Hematopoietic multipotent progenitor cell treated with erythropoietin and hydrocortisone succinate and interleukin-3 and kit ligand, for 8 days (in vitro differentiated cells): ENCODE data around the gene BCL2L13.

Source experiments
- DNase-seq: peaks from one replicate; pipeline ENCODE4 v3.0.0-alpha.2; 2015

BCL2L13 gene

GRCh38 chr22:17767233-17768065 is 128.9 kb downstream of the BCL2L13 start:
- DNase-seq: no peak

- no peak for DNase-seq
Observed at GRCh38 chr22:17769013-17769715, 130.6 kb downstream of the BCL2L13 start.

DNA sequence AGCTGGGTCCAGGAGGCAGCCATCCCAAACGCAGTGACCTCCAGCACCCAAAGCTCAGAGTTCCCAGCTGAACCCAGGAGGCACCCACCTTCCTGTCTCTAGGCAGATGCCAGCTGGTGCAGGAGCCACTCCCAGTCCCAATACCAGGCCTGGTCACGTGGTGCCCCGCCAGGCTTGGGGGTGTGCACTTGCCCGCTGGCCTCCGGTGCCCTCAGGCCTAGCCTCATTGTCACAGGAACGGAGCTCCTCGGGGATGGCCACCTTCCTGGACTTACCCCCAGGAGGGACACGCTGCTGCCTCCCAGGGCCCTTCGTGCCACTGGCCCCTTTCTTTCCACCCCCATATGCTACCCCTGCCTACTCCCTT is 131.1 kb downstream of the BCL2L13 start:
- no peak for DNase-seq

- DNase-seq: no peak
Observed at GRCh38 chr22:17770180-17771077, 131.9 kb downstream of the BCL2L13 start.

DNA sequence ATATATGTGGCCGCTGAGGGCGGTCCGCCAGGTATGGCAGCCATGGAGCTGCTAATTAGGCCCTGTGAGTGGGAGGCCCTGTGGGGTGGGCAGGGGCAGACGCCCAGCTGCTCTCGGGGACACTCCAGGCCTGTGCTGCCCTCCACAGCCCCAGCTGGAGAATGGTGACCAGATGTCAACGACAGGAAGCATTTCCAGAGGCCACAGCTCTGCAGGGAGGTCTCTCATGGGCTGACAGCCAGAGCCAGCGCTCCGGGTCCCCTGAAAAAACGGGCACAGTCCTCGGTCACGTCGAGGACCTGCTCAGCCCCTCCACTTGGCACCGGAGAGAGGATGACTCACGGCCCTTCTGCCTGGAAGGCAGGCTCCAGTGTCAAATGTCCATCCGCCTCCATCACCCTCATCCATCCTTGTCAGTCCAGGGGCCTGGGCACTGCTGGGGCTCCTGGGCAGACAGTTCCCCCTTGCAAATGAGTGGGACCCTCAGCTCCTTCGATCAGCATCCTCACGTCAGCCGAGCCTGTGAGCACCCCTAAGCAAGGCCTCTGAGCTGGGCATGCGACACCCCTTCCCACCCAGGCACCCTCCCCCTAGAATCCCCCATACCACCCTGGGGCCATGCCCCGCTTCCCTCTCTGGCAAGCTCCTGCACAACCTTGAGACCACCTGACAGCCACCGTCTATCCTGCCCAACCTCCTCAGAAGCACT is 133.8 kb downstream of the BCL2L13 start:
- no peak for DNase-seq

DNA sequence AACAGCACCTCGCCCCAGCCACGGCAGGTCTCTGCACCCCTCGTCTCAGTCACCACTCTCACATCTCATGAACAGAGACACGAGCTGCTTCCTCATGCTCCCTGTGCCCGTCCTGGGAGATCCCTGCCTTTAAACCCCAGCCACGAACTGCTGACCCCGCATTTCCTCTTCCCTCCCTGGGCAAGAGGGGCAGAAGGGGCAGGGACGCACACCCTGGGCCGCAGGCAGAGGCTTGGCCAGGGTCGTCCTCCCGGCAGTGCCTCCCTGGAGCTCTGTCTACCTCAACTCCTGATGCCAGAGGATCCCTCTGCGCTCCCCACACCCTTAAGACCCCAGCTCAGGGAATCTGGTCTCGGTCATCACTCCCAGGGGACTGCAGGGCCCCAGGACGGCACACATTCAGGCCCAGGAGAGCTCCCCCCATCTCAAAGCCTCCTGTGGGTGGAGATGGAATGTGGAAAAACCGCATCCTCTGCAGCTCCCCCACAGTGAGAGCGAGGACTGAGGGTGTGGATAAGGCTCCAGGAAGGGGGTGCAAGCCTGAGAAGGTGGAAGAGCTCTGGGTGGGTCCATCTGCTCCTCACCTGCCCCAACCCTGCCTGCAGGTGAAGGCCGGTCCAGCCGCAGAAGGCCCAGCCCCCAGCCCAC is 134.5 kb downstream of the BCL2L13 start:
- peak; percentile 28 for DNase-seq

- DNase-seq: peak; percentile 36
Observed at GRCh38 chr22:17773606-17774205, 135.1 kb downstream of the BCL2L13 start.

GRCh38 chr22:17774206-17774925 is 135.8 kb downstream of the BCL2L13 start, which contains the start of gene BID:
Gene BID, minus strand, starts transcription at chr22:17774469. Its CDS starts 24,353 bp downstream, at chr22:17750116.
- DNase-seq: peak; percentile 31

DNA sequence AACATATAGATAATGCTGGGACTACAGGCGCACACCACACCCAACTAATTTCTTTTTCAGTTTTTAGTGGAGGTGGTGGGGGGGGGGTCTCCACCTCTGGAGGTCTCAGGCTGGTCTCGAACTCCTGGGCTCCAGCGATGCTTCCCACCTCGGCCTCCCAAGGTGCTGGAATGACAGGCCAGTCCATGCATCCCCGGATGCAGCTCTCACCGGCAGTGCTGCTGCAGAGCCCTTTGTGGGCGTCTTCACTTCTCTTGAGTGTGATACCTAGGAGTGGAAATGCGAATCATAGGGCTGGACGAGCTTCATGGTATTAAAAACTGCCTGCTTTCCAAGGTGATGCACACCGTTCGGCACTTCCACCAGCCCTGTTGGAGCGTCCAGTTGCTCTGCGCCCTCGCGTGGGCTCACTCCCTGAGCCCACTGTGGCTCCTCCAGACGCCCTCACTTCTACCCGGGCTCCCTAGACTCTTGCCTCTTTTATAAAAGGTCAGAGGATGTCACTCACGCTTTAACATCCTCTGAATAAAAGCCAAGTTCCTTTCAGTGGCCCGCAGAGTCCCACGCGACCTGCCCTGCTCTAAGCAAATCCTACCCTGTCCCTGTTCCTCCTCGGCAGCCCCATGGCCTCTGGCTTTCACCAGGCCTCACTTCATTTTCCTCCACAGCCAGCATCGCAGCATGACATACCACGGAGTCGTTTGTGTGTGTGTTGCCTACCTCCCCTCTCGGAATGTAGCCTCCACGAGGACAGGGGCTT is 136.5 kb downstream of the BCL2L13 start:
- no peak for DNase-seq

- no peak for DNase-seq
Observed at GRCh38 chr22:17775781-17776465, 137.4 kb downstream of the BCL2L13 start.

DNA sequence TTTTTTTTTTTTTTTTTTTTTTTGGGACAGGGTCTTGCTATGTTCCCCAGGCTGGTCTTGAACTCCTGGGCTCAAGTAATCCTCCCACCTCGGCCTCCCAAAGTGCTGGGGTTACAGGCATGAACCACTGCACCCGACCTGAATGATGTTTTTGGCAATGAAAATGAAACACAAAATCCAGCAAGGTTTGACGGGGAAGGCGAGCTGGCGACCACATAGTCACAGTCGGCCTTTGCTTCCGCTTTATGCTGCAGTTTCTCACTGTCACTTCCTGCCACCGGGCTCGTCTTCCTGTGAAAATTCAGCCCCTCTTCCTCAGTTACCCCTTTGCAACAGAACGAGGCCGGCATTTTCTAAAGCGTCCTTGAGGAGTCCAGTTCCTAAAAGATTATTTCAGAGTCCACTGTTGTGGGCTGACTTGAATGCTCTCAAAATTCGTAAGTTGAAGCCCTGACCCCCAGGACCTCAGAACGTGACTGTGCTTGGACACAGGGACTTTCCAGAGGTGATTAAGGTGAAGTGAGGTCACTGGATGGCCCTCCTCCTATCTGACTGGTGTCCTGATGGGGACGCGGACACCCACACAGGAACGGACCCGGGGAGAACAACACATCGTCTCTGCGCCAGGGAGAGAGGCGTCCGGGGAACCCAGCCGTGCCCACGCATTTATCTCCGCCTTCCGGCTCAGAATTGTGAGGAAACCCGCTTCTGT is 138.6 kb downstream of the BCL2L13 start:
- DNase-seq: peak; percentile 70

DNA sequence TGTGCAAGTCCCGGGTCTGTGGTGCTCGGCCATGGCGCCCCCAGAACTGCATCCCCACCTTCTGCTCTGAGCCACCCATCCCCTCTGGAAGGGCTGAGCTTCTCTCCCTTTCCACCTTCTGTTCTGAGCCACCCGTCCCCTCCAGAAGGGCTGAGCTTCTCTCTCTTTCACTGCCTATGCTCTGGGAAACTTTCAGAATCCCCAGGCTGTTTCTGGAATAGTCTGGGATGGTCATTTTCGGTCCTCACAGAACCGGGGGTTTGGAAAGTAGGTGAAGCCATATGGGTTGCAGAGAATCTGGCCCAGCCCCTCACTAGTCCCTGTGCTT is 139.1 kb downstream of the BCL2L13 start:
- no peak for DNase-seq

DNA sequence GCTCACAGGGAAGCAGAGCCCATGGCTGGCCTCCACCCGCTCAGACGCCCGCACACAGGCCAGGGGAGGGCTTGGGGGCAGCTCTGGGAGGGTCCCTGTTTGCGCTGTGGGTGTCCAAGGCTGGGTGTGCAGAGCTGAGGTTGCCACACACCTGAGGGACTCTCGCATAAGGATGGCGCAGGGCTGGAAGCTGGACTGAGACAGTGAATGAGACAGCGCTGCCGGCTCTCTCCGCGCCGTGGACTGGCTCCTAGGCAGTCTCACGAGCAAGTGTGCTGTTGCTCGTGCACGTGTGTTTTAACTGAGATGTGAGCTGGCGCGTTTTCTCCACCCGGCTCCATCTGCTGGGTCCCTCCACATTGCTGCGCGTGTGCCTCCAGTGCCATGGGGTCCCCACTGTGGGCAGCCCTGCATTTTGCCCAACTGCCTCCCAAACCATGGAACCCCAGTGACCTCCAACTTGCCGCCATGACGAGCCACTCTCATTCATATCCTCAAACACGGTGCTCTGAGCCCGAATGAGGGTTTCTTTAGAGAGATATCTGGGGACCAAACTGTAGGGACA is 139.9 kb downstream of the BCL2L13 start:
- DNase-seq: no peak

DNA sequence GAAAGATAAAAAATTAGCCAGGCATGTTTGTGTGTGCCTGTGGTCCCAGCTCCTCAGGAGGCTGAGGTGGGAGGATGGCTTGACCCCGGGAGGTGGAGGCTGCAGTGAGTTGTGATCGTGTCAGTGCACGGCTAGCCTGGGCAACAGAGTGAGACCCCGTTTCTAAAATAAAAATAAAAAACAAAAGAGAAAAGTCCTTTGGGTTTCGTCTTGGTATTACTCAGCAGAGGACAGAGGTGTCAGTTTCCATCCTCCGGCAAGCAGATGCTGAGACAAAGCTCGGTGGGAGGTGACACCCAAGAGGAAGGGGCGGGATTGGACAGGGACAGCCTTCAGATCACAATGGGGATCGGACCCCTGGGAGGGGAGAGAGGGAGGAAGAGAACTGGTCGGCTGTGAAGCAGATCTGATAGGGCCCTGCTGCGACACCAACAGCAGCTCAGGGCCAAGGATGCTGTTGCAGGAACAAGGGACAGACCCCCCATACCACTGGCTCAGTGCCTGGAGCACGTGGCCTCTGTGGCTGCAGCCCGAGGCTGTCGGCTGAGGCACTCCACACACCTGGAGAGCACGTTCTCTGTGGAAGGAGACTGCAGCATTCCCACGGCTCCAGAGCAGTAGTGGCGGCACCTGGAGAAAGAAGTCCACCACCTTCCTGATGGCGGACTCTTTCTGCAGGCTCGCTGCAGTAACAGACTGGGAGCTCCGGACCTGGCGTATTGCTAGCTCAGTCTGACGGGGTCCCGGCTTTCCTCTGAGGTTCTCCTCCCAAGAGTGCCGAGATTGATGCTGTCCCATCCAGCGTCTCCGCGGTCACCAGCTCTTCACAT is 140.9 kb downstream of the BCL2L13 start:
- no peak for DNase-seq

DNA sequence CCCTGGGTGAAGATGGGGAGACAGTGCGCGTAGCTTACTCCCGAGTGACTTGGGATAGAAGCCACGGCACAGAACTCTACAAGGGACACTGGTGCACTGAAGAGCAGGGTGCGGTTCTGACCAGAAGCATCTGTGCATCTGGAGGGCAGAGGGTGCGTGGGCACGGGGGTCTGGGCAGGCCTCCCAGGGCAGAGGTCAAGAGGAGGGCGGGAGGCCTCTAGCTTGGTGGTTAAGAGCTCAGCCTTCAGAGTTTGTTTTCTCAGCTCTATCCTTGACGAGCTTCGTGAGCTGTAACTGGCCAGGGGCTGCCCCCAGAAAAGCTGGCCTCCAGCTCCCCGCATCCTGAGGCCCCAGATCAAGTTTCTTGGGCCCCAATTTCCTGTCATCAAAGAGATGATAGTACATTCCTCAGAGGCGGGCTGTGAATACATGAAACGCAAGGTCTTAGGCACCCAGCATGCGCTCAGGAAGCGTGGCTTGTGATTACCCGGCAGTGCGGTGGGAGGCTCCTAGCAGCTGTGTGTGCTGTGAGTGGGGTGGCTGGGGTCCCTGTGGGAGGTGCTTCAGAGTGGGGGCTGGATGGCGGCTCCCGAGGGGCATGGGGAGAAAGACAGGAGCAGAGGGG is 141.7 kb downstream of the BCL2L13 start:
- DNase-seq: no peak
